SK-N-SH treated with all-trans-retinoic acid at 6 μM for 48 hours (cell line): ENCODE results near the gene CHD1L.
"Not testable (repeated sequence)": the region's sequence is repeated elsewhere in the genome, so short reads cannot be mapped to it uniquely, and the experiment has no call there.

Experiments used
- PPARA ChIP-seq: fragments of 250-450 bp; sonication (Bioruptor Pico); IDR thresholded peaks from 2 replicates; pipeline ENCODE4 v1.5.0; 2020; ENCODE audit warnings: mild to moderate bottlenecking, borderline replicate concordance
- ZC3H10 ChIP-seq: fragments of 250-450 bp; sonication (Bioruptor Pico); IDR thresholded peaks from 2 replicates; pipeline ENCODE4 v1.5.1; 2021; ENCODE audit warnings: mild to moderate bottlenecking, moderate library complexity
- ZNF565 ChIP-seq: fragments of 450-650 bp; formaldehyde crosslinking; conservative IDR thresholded peaks from 2 replicates; pipeline ENCODE4 v1.5.0; 2020; ENCODE audit warnings: low read depth, mild to moderate bottlenecking, moderate library complexity
- TF ChIP-seq, protein P1 (sequence below): fragments of 250-450 bp; sonication (Bioruptor Pico); IDR thresholded peaks from 2 replicates; pipeline ENCODE4 v1.8.0; 2020; ENCODE audit warnings: mild to moderate bottlenecking, moderate library complexity, borderline replicate concordance
- TF ChIP-seq, protein P2 (sequence below): fragments of 250-450 bp; sonication (Bioruptor Pico); IDR thresholded peaks from 2 replicates; pipeline ENCODE4 v1.5.1; 2021; ENCODE audit warnings: mild to moderate bottlenecking, moderate library complexity
- TF ChIP-seq, protein P3 (sequence below): fragments of 250-450 bp; sonication (Bioruptor Pico); IDR thresholded peaks from 2 replicates; pipeline ENCODE4 v1.5.1; 2020; ENCODE audit warnings: low read depth, mild to moderate bottlenecking, moderate library complexity

DNA sequence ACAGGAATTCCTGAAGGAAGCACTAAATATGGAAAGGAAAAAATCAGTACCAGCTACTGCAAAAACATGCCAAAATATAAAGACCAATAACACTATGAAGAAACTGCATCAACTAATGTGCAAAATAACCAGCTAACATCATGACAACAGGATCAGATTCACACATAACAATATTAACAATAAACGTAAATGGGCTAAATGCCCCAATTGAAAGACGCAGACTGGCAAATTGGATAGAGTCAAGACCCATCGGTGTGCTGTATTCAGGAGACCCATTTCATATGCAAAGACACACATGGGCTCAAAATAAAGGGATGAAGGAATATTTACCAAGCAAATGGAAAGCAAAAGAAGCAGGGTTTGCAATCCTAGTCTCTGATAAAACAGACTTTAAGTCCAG is 63.3 kb downstream of the CHD1L start:
- TF ChIP-seq, protein P1, sequence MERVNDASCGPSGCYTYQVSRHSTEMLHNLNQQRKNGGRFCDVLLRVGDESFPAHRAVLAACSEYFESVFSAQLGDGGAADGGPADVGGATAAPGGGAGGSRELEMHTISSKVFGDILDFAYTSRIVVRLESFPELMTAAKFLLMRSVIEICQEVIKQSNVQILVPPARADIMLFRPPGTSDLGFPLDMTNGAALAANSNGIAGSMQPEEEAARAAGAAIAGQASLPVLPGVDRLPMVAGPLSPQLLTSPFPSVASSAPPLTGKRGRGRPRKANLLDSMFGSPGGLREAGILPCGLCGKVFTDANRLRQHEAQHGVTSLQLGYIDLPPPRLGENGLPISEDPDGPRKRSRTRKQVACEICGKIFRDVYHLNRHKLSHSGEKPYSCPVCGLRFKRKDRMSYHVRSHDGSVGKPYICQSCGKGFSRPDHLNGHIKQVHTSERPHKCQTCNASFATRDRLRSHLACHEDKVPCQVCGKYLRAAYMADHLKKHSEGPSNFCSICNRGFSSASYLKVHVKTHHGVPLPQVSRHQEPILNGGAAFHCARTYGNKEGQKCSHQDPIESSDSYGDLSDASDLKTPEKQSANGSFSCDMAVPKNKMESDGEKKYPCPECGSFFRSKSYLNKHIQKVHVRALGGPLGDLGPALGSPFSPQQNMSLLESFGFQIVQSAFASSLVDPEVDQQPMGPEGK (CRISPR knock-in tag) = not testable (repeated sequence)
- TF ChIP-seq, protein P2, sequence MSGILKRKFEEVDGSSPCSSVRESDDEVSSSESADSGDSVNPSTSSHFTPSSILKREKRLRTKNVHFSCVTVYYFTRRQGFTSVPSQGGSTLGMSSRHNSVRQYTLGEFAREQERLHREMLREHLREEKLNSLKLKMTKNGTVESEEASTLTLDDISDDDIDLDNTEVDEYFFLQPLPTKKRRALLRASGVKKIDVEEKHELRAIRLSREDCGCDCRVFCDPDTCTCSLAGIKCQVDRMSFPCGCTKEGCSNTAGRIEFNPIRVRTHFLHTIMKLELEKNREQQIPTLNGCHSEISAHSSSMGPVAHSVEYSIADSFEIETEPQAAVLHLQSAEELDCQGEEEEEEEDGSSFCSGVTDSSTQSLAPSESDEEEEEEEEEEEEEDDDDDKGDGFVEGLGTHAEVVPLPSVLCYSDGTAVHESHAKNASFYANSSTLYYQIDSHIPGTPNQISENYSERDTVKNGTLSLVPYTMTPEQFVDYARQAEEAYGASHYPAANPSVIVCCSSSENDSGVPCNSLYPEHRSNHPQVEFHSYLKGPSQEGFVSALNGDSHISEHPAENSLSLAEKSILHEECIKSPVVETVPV = not testable (repeated sequence)
- not testable (repeated sequence) for TF ChIP-seq PPARA, ZC3H10, ZNF565 (CRISPR knock-in tag)
- TF ChIP-seq, protein P3, sequence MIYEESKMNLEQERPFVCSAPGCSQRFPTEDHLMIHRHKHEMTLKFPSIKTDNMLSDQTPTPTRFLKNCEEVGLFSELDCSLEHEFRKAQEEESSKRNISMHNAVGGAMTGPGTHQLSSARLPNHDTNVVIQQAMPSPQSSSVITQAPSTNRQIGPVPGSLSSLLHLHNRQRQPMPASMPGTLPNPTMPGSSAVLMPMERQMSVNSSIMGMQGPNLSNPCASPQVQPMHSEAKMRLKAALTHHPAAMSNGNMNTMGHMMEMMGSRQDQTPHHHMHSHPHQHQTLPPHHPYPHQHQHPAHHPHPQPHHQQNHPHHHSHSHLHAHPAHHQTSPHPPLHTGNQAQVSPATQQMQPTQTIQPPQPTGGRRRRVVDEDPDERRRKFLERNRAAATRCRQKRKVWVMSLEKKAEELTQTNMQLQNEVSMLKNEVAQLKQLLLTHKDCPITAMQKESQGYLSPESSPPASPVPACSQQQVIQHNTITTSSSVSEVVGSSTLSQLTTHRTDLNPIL = not testable (repeated sequence)
